Spleen (tissue), 11 donors: ENCODE data around the gene GIPC3. TPM values are rescaled to one million over a fixed set of nuclear protein-coding genes. Genes with fewer than 3 reads are reported as not detected.
A peak's percentile ranks its signal among the peaks of the same experiment; 100 is the strongest.

Source experiments
- DNase-seq: peaks from one replicate; pipeline ENCODE4 v3.0.0-alpha.2; 2020
- H3K27ac ChIP-seq, 8 donors: fragments of 200-600 bp; sonication (generic) in 7 of 8; 1 replicate in 4 of 8; 2 replicates in 4 of 8; pipeline versions ENCODE4 v1.5.0 to v1.8.0; 2016 to 2021; ENCODE audit warnings: inconsistent platforms in 4 of 8, mild to moderate bottlenecking in 4 of 8, moderate library complexity in 1 of 8
- H3K27me3 ChIP-seq, 7 donors: fragments of 200-600 bp; sonication (generic) in 6 of 7; replicated peaks in 1 of 7; 1 replicate in 4 of 7; 2 replicates in 3 of 7; pipeline versions ENCODE4 v1.5.0 to v1.8.0; 2016 to 2021; ENCODE audit warnings: inconsistent platforms in 3 of 7, mild to moderate bottlenecking in 1 of 7
- H3K36me3 ChIP-seq, 6 donors: fragments of 200-600 bp; sonication (generic) in 5 of 6; 1 replicate in 4 of 6; 2 replicates in 2 of 6; pipeline versions ENCODE4 v1.5.0 to v1.8.0; 2016 to 2021; ENCODE audit warnings: inconsistent platforms in 2 of 6
- H3K4me1 ChIP-seq, 6 donors: fragments of 200-600 bp; sonication (generic) in 5 of 6; 1 replicate in 3 of 6; 2 replicates in 3 of 6; pipeline versions ENCODE4 v1.5.0 to v1.8.0; 2016 to 2021; ENCODE audit warnings: inconsistent platforms in 3 of 6
- H3K4me3 ChIP-seq, 8 donors: fragments of 200-600 bp; sonication (generic) in 7 of 8; 1 replicate in 4 of 8; 2 replicates in 4 of 8; pipeline versions ENCODE4 v1.5.0 to v1.8.0; 2016 to 2021; ENCODE audit warnings: inconsistent platforms in 4 of 8, mild to moderate bottlenecking in 4 of 8, moderate library complexity in 2 of 8
- H3K9me3 ChIP-seq, 8 donors: fragments of 200-600 bp; sonication (generic) in 7 of 8; 1 replicate in 4 of 8; 2 replicates in 4 of 8; pipeline versions ENCODE4 v1.5.0 to v1.8.0; 2016 to 2021; ENCODE audit warnings: inconsistent platforms in 4 of 8
- POLR2A ChIP-seq, 3 donors: fragments of 450-650 bp; IDR thresholded peaks; one replicate each; pipeline ENCODE4 v1.5.1; 2017; ENCODE audit warnings: antibody characterized with exemption in 3 of 3, mild to moderate bottlenecking in 1 of 3
- POLR2AphosphoS5 ChIP-seq, 3 donors: sonication (generic); formaldehyde crosslinking; IDR thresholded peaks; one replicate each; pipeline ENCODE4 v1.5.1; 2017; ENCODE audit warnings: antibody characterized with exemption in 3 of 3
- WGBS, 5 donors: extraction: QIAGEN DNeasy Blood & Tissue Kit in 3 of 5; methylation state at CpG; one replicate each; pipeline versions ENCODE4 v1.1.5 to v1.1.7; 2013 to 2018; 5-methylcytosine and 5-hydroxymethylcytosine counted together
- intact Hi-C: fragments of 100-400 bp; cut with DNase I; formaldehyde crosslinking; loops from one replicate; pipeline ENCODE4 v1.15.0; 2023; ENCODE audit warnings: low total_unique reads
- polyA plus RNA-seq, 3 donors: library from polyadenylated mRNA; stranded (reverse); fragments of 200-250 nt; gene quantifications; one replicate each; pipeline ENCODE4 v1.2.1, GENCODE V29; 2013
- total RNA-seq, 7 donors: library from RNA; depleted of rRNA in 3 of 7; stranded (reverse); fragments of >200 nt in 3 of 7; fragmentation: NEBNext Ultra II Directional in 4 of 7; extraction: Animal tissue kit (Norgen Biotek cat#: 25700) in 4 of 7; gene quantifications; one replicate each; pipeline versions ENCODE4 v1.1.0 to v1.2.1, GENCODE V29; 2016 to 2021
- TF ChIP-seq, protein P1 (sequence below), 11 experiments: fragments of 200-600 bp in 7 of 11; fragments of 450-650 bp in 4 of 11; sonication (generic) in 4 of 11; IDR thresholded peaks in 8 of 11; conservative IDR thresholded peaks in 3 of 11; 1 replicate in 7 of 11; 2 replicates in 4 of 11; pipeline versions ENCODE4 v1.4.0 to v1.8.0; 2016 to 2021; ENCODE audit warnings: antibody characterized with exemption in 11 of 11, inconsistent platforms in 4 of 11, mild to moderate bottlenecking in 1 of 11
- donor health status: healthy with polysubstance abuse.
- donor health status: DM: no; HTN: no; CAD: no; lungs with moderate emphysema.
- donor health status: DM: no; HTN: no; CAD: no.
- donor health status: Bipolar disorder and iron deficiency.
- donor health status: healthy.
- donor health status: DM: no; HTN: no; CAD: no.
- donor health status: DM: yes; HTN: yes; CAD: no.

Gene GIPC3
- total and polyA plus RNA-seq, 10 donors = 0.80 to 9.2 (median 5.1) TPM

GRCh38 chr19:3609779-3610719 is 24.8 kb downstream of the GIPC3 start:
- H3K27ac ChIP-seq = peak overlapping the region in 7 of 8 donors; percentile 29 to 91 (median 84)
- H3K9me3 ChIP-seq = no peaks in the 10 kb centered on the region
- TF ChIP-seq POLR2A (IDR thresholded peaks at IDR 0.05) (no peak), POLR2AphosphoS5 (IDR thresholded peaks at IDR 0.05) (peak in 1 of 3 donors; percentile 16)
- H3K4me3 ChIP-seq = no peak overlapping the region
- peaks cover 0 to 35% (median 13%) of the 10 kb centered on the region in 7 donors for H3K27me3 ChIP-seq
- H3K4me1 ChIP-seq = peaks cover 19 to 77% (median 63%) of the 10 kb centered on the region in 6 donors
- DNase-seq = no peak
- intact Hi-C loops = loop anchor here (10.0 kb wide), 1 partner anchor 55 kb away; the partner anchor contains the start of gene MFSD12
- WGBS, 5 donors = 65 to 72% (median 70%) methylated on average over 19 to 24 of the region's 24 CpGs
- H3K36me3 ChIP-seq = peaks cover 0 to 51% (median 35%) of the 10 kb centered on the region in 6 donors

DNA sequence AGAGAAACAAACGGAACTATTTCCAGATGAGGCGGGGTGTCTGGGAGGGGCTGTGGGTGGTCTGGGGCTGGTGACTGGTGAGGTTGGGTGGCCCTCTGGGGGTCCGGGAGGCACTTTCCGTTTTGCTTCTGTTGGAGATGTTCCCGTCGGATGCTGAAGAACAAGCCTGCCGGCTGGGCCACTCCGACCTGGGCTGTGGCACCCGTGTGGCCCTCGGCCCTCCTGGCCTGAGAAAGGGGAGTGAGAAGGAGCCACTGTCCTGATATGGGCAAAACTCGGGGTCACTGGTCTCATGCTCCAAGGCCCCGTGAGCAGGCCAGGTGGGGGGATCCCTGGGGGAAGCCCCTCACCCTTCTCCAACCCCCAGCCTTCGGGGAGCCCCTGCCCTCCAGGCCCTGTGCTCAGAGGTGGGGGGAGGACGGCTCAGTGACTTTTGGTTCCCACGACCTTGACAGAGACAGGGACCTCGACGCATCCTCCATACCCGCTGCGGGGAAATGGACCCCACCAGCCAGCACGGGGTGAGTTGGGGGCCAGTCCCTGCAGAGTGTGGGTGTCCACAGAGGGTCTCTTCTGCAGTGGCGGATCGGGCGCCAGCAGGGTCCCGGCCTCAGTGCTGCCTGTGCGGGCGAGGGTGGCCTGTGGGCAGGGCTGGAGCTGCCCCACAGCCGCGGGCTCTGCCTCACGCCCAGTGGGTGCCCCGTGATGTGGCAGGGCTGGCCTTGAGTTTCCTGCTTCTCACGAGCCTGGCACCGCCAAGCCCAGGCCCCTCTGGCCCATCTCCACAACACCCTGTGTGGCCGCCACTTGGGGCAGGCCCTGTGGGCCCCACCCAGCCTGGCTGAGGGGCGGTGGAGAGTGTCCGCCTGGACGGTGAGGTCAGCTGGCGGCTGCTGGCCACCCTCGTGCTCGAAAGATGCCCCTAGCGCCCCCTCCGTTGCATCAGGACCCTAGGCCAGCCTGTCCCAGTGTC is 25.8 kb downstream of the GIPC3 start:
- peak; percentile 74 for DNase-seq
- intact Hi-C loops = loop anchor here (10.0 kb wide), 1 partner anchor 56 kb away; the partner anchor contains the start of gene MFSD12
- peaks cover 0 to 26% (median 11%) of the 10 kb centered on the region in 7 donors for H3K27me3 ChIP-seq
- peaks cover 15 to 68% (median 55%) of the 10 kb centered on the region in 6 donors for H3K4me1 ChIP-seq
- no peak overlapping the region for H3K4me3 ChIP-seq
- peak overlapping the region in 6 of 8 donors; percentile 27 to 91 (median 85) for H3K27ac ChIP-seq
- no peaks in the 10 kb centered on the region for H3K9me3 ChIP-seq
- peaks cover 0 to 61% (median 35%) of the 10 kb centered on the region in 6 donors for H3K36me3 ChIP-seq
- TF ChIP-seq, protein P1, sequence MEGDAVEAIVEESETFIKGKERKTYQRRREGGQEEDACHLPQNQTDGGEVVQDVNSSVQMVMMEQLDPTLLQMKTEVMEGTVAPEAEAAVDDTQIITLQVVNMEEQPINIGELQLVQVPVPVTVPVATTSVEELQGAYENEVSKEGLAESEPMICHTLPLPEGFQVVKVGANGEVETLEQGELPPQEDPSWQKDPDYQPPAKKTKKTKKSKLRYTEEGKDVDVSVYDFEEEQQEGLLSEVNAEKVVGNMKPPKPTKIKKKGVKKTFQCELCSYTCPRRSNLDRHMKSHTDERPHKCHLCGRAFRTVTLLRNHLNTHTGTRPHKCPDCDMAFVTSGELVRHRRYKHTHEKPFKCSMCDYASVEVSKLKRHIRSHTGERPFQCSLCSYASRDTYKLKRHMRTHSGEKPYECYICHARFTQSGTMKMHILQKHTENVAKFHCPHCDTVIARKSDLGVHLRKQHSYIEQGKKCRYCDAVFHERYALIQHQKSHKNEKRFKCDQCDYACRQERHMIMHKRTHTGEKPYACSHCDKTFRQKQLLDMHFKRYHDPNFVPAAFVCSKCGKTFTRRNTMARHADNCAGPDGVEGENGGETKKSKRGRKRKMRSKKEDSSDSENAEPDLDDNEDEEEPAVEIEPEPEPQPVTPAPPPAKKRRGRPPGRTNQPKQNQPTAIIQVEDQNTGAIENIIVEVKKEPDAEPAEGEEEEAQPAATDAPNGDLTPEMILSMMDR (IDR thresholded peaks at IDR 0.05 in 8 of 11, conservative IDR thresholded peaks at IDR 0.05 in 3 of 11) = no peak
- TF ChIP-seq POLR2A (IDR thresholded peaks at IDR 0.05) (no peak), POLR2AphosphoS5 (IDR thresholded peaks at IDR 0.05) (peak in 1 of 3 donors; percentile 66)
- WGBS, 5 donors = 76 to 86% (median 79%) methylated on average over 18 to 41 of the region's 41 CpGs

- DNase-seq = no peak
- Histone ChIP-seq H3K27ac (peak overlapping the region in 3 of 8 donors; percentile 87 to 91 (median 88)), H3K4me3 (no peak overlapping the region), H3K4me1 (peaks cover 12 to 65% (median 47%) of the 10 kb centered on the region in 6 donors), H3K9me3 (no peaks in the 10 kb centered on the region), H3K36me3 (peaks cover 0 to 67% (median 35%) of the 10 kb centered on the region in 6 donors), H3K27me3 (peaks cover 0 to 18% (median 3%) of the 10 kb centered on the region in 7 donors)
- intact Hi-C loops = loop anchor here (10.0 kb wide), 1 partner anchor 57 kb away; the partner anchor contains the start of gene MFSD12
- TF ChIP-seq POLR2A (IDR thresholded peaks at IDR 0.05) (no peak), POLR2AphosphoS5 (IDR thresholded peaks at IDR 0.05) (peak in 1 of 3 donors; percentile 3)
- 85 to 96% (median 92%) methylated on average over 34 to 36 of the region's 36 CpGs for WGBS, 5 donors
Observed at GRCh38 chr19:3611841-3612240, 26.6 kb downstream of the GIPC3 start.

DNA sequence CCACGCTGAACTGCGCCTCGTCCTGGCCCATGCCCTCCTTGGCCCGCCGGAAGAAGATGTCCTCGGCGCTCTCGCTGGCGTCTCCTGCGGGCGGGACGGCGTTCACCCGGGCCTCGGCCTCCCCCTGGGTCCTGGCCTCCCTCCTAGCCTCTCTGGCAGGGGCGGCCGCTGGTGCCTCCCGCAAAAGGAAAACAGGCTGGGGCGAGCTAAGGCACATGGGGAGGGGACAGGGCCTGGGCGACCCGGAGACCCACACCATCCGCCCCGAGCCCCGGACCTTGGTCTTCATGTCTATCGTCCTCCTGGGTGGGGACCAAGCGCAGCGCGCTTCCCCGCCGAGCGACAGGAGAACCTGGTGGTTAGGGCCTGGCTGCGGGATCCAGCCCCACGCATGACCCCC is 27.1 kb downstream of the GIPC3 start:
- Histone ChIP-seq H3K27me3 (peaks cover 0 to 13% (median 0%) of the 10 kb centered on the region in 7 donors), H3K4me1 (peaks cover 7 to 65% (median 47%) of the 10 kb centered on the region in 6 donors), H3K9me3 (no peaks in the 10 kb centered on the region), H3K27ac (peak overlapping the region in 2 of 8 donors; percentile 4 to 21), H3K36me3 (peaks cover 0 to 72% (median 35%) of the 10 kb centered on the region in 6 donors), H3K4me3 (no peak overlapping the region)
- DNase-seq = no peak
- intact Hi-C loops = loop anchor here (10.0 kb wide), 1 partner anchor 58 kb away; the partner anchor contains the start of gene MFSD12
- no peak for TF ChIP-seq POLR2A (IDR thresholded peaks at IDR 0.05)
- no peak for TF ChIP-seq POLR2AphosphoS5 (IDR thresholded peaks at IDR 0.05)
- WGBS, 5 donors = 95 to 99% (median 97%) methylated on average over 23 to 33 of the region's 33 CpGs
